HEK293 (cell line): ENCODE data around the gene SPATA22.
A peak's percentile ranks its signal among the peaks of the same experiment; 100 is the strongest.
"Not testable (repeated sequence)": the region's sequence is repeated elsewhere in the genome, so short reads cannot be mapped to it uniquely, and the experiment has no call there.

ENCODE experiments used
- CTCF ChIA-PET: fragments of 350-600 bp; formaldehyde crosslinking; extraction: SDS; loops from one replicate; lab custom pipeline; 2021; ENCODE audit warnings: antibody characterized with exemption; lab: Yijun Ruan, JAX
- POLR2A ChIA-PET: fragments of 300-600 bp; formaldehyde crosslinking; extraction: SDS; loops from one replicate; lab custom pipeline; 2020; ENCODE audit warnings: antibody characterized with exemption, inconsistent platforms; lab: Yijun Ruan, JAX
- H3K27ac ChIP-seq: fragments of 200-500 bp; sonication (Bioruptor generic); 2 replicates; pipeline ENCODE4 v1.5.1; 2014; ENCODE audit warnings: low read depth, low read length, control low read depth, inconsistent platforms; ENCODE audit errors: extremely low read depth
- H3K36me3 ChIP-seq, 2 experiments: fragments of 200-500 bp in 1 of 2; sonication (Bioruptor generic) in 1 of 2; 1 replicate in 1 of 2; 2 replicates in 1 of 2; pipeline ENCODE4 v1.5.1; 2014 to 2017; ENCODE audit warnings: inconsistent platforms in 2 of 2, low read length in 2 of 2; ENCODE audit not compliant: control insufficient read depth in 2 of 2, insufficient read depth in 1 of 2
- H3K4me1 ChIP-seq: fragments of 200-500 bp; sonication (Bioruptor generic); 2 replicates; pipeline ENCODE4 v1.5.1; 2014; ENCODE audit warnings: mild to moderate bottlenecking, low read length, inconsistent platforms; ENCODE audit not compliant: control insufficient read depth, insufficient read depth
- H3K4me3 ChIP-seq: 2 replicates; pipeline ENCODE4 v1.5.1; 2011; ENCODE audit warnings: low read depth, mild to moderate bottlenecking, control low read depth, low read length, moderate library complexity
- H3K9me3 ChIP-seq: fragments of 200-500 bp; sonication (Bioruptor generic); 2 replicates; pipeline ENCODE4 v1.5.1; 2014; ENCODE audit warnings: low read depth, low read length, inconsistent platforms; ENCODE audit not compliant: control insufficient read depth, insufficient read depth
- AEBP2 ChIP-seq: fragments of 450-650 bp; formaldehyde crosslinking; IDR thresholded peaks from 2 replicates; pipeline ENCODE4 v1.5.1; 2016; ENCODE audit warnings: missing biosample characterization, missing genetic modification characterization, borderline replicate concordance
- BCL11A ChIP-seq: fragments of 450-650 bp; formaldehyde crosslinking; IDR thresholded peaks from 2 replicates; pipeline ENCODE4 v1.5.1; 2016; ENCODE audit warnings: low read depth, missing biosample characterization, missing genetic modification characterization
- EGR2 ChIP-seq: fragments of 450-650 bp; formaldehyde crosslinking; IDR thresholded peaks from 2 replicates; pipeline ENCODE4 v1.5.1; 2016; ENCODE audit warnings: low read depth, missing biosample characterization, missing genetic modification characterization
- HOXC10 ChIP-seq: sonication (generic); formaldehyde crosslinking; IDR thresholded peaks from 2 replicates; pipeline ENCODE4 v1.8.1; 2023; ENCODE audit warnings: mild to moderate bottlenecking, missing genetic modification reagents
- SCRT2 ChIP-seq: fragments of 450-650 bp; formaldehyde crosslinking; IDR thresholded peaks from 2 replicates; pipeline ENCODE4 v1.5.1; 2016; ENCODE audit warnings: missing biosample characterization, missing genetic modification characterization
- SETDB1 ChIP-seq: IDR thresholded peaks from one replicate; pipeline ENCODE4 v1.6.1; 2017; ENCODE audit warnings: mild to moderate bottlenecking, low read length, moderate library complexity, mixed read lengths; ENCODE audit not compliant: insufficient read length
- SP2 ChIP-seq: fragments of 450-650 bp; formaldehyde crosslinking; IDR thresholded peaks from 2 replicates; pipeline ENCODE4 v1.5.1; 2016; ENCODE audit warnings: missing biosample characterization, missing genetic modification characterization
- TRIM28 ChIP-seq: IDR thresholded peaks from 2 replicates; pipeline ENCODE4 v1.6.1; 2011; ENCODE audit warnings: low read length, control low read depth, borderline replicate concordance
- YY1 ChIP-seq: fragments of 450-650 bp; formaldehyde crosslinking; IDR thresholded peaks from 2 replicates; pipeline ENCODE4 v1.5.1; 2018; ENCODE audit warnings: missing biosample characterization, missing genetic modification characterization
- ZBTB11 ChIP-seq: fragments of 450-650 bp; formaldehyde crosslinking; conservative IDR thresholded peaks from 2 replicates; pipeline ENCODE4 v1.5.1; 2016; ENCODE audit warnings: low read depth, missing biosample characterization, missing genetic modification characterization
- ZBTB17 ChIP-seq: fragments of 450-650 bp; formaldehyde crosslinking; IDR thresholded peaks from 2 replicates; pipeline ENCODE4 v1.5.1; 2016; ENCODE audit warnings: missing biosample characterization, missing genetic modification characterization
- ZBTB21 ChIP-seq: fragments of 450-650 bp; formaldehyde crosslinking; IDR thresholded peaks from 2 replicates; pipeline ENCODE4 v1.5.1; 2017; ENCODE audit warnings: missing biosample characterization, missing genetic modification characterization
- ZBTB26 ChIP-seq: fragments of 450-650 bp; formaldehyde crosslinking; optimal IDR thresholded peaks from 2 replicates; pipeline ENCODE3; 2016; ENCODE audit warnings: missing biosample characterization, mild to moderate bottlenecking, missing genetic modification characterization
- ZFHX2 ChIP-seq: fragments of 450-650 bp; formaldehyde crosslinking; conservative IDR thresholded peaks from 2 replicates; pipeline ENCODE4 v1.5.1; 2016; ENCODE audit warnings: missing biosample characterization, missing genetic modification characterization
- ZFP37 ChIP-seq: fragments of 450-650 bp; formaldehyde crosslinking; IDR thresholded peaks from 2 replicates; pipeline ENCODE4 v1.5.1; 2016; ENCODE audit warnings: missing biosample characterization, missing genetic modification characterization
- ZNF112 ChIP-seq: fragments of 450-650 bp; formaldehyde crosslinking; IDR thresholded peaks from 2 replicates; pipeline ENCODE4 v1.5.0; 2017; ENCODE audit warnings: missing biosample characterization, missing genetic modification characterization
- ZNF132 ChIP-seq: fragments of 450-650 bp; formaldehyde crosslinking; IDR thresholded peaks from 2 replicates; pipeline ENCODE4 v1.5.1; 2017; ENCODE audit warnings: missing biosample characterization, missing genetic modification characterization, borderline replicate concordance
- ZNF311 ChIP-seq: fragments of 450-650 bp; formaldehyde crosslinking; IDR thresholded peaks from 2 replicates; pipeline ENCODE4 v1.5.1; 2017; ENCODE audit warnings: missing biosample characterization, missing genetic modification characterization, borderline replicate concordance
- ZNF341 ChIP-seq: fragments of 450-650 bp; formaldehyde crosslinking; IDR thresholded peaks from 2 replicates; pipeline ENCODE4; 2016; ENCODE audit warnings: low read depth, missing biosample characterization, missing genetic modification characterization
- ZNF350 ChIP-seq: fragments of 450-650 bp; formaldehyde crosslinking; IDR thresholded peaks from 2 replicates; pipeline ENCODE4 v1.5.0; 2017; ENCODE audit warnings: missing biosample characterization, mild to moderate bottlenecking, missing genetic modification characterization
- ZNF366 ChIP-seq: fragments of 450-650 bp; formaldehyde crosslinking; conservative IDR thresholded peaks from 2 replicates; pipeline ENCODE4 v1.5.1; 2016; ENCODE audit warnings: missing biosample characterization, missing genetic modification characterization
- ZNF404 ChIP-seq: fragments of 450-650 bp; formaldehyde crosslinking; IDR thresholded peaks from 2 replicates; pipeline ENCODE4 v1.5.1; 2017; ENCODE audit warnings: missing biosample characterization, missing genetic modification characterization
- ZNF514 ChIP-seq: fragments of 450-650 bp; formaldehyde crosslinking; IDR thresholded peaks from 2 replicates; pipeline ENCODE4 v1.5.1; 2016; ENCODE audit warnings: missing biosample characterization, missing genetic modification characterization
- ZNF549 ChIP-seq: fragments of 450-650 bp; IDR thresholded peaks from 2 replicates; pipeline ENCODE4 v1.5.1; 2018; ENCODE audit warnings: missing biosample characterization, missing genetic modification characterization, mild to moderate bottlenecking, inconsistent platforms, moderate library complexity
- ZNF596 ChIP-seq: fragments of 450-650 bp; IDR thresholded peaks from 2 replicates; pipeline ENCODE4 v1.5.0; 2018; ENCODE audit warnings: missing biosample characterization, mild to moderate bottlenecking, missing genetic modification characterization, moderate library complexity
- ZNF639 ChIP-seq: fragments of 450-650 bp; formaldehyde crosslinking; IDR thresholded peaks from 2 replicates; pipeline ENCODE4 v1.5.1; 2016; ENCODE audit warnings: missing biosample characterization, missing genetic modification characterization

The SPATA22 gene

GRCh38 chr17:3471599-3471998 is at the start of gene SPATA22:
Gene SPATA22, minus strand, starts transcription at chr17:3471819. Its CDS starts 2,494 bp downstream, at chr17:3469325.
- no peak within 1 kb of the TSS for H3K27ac ChIP-seq
- no peak within 1 kb of the TSS for H3K4me3 ChIP-seq
- CTCF ChIA-PET = interaction anchor here (0.7 kb wide), 1 partner anchor 213 kb away, joined by 3 read pairs; no protein-coding TSS in a partner anchor
- POLR2A ChIA-PET = no interaction called here
- H3K9me3 ChIP-seq = no peaks in the 10 kb centered on the region
- no peaks in the 10 kb centered on the region for H3K4me1 ChIP-seq
- H3K36me3 ChIP-seq = no peaks in the 10 kb centered on the region
- TF ChIP-seq ZBTB26 (tag by site-specific recombination) (no peak), ZBTB21 (no peak), ZNF341 (tag by site-specific recombination) (no peak), ZNF311 (tag by site-specific recombination) (no peak), AEBP2 (tag by site-specific recombination) (no peak), HOXC10 (CRISPR knock-in tag) (no peak), SCRT2 (tag by site-specific recombination) (no peak), ZNF112 (tag by site-specific recombination) (no peak), ZNF404 (no peak), BCL11A (tag by site-specific recombination) (no peak), ZNF132 (tag by site-specific recombination) (no peak), ZBTB11 (tag by site-specific recombination) (no peak), ZNF549 (tag by site-specific recombination) (no peak), YY1 (tag by site-specific recombination) (no peak)

- H3K9me3 ChIP-seq, POLR2A ChIA-PET, H3K36me3 ChIP-seq, H3K27ac ChIP-seq, H3K4me3 ChIP-seq, CTCF ChIA-PET, H3K4me1 ChIP-seq: not testable (repeated sequence)
- TF ChIP-seq ZBTB17 (tag by site-specific recombination) = peak; percentile 99
- TF ChIP-seq ZNF366 (tag by site-specific recombination) = peak; percentile 80
Measured at GRCh38 chr17:3519472-3519871, 47.9 kb upstream of the SPATA22 start.

GRCh38 chr17:3514873-3515272 is 43.3 kb upstream of the SPATA22 start:
- Histone ChIP-seq H3K4me3 (no peak overlapping the region), H3K4me1 (no peaks in the 10 kb centered on the region), H3K27ac (no peak overlapping the region), H3K9me3 (no peaks in the 10 kb centered on the region), H3K36me3 (no peaks in the 10 kb centered on the region)
- ChIA-PET POLR2A (no interaction called here), CTCF (no interaction called here)
- no peak for TF ChIP-seq ZFHX2 (tag by site-specific recombination)
- TF ChIP-seq SETDB1 = no peak
- TF ChIP-seq ZNF639 = no peak
- TF ChIP-seq EGR2 (tag by site-specific recombination) = no peak
- no peak for TF ChIP-seq ZNF350
- TF ChIP-seq TRIM28 = no peak
- no peak for TF ChIP-seq ZNF514 (tag by site-specific recombination)
- no peak for TF ChIP-seq ZFP37 (tag by site-specific recombination)
- no peak for TF ChIP-seq SP2 (tag by site-specific recombination)
- no peak for TF ChIP-seq ZNF596
